GM23338 (cell line): ENCODE results near the gene NCKAP5. TPM values are rescaled to one million over a fixed set of nuclear protein-coding genes. Genes with fewer than 3 reads are reported as not detected.

Experiments used
- ATAC-seq: fragments of 200-7000 bp; cut with Tn5 transposase; 3 replicates; pipeline ENCODE4 v1.9.1; 2020
- DNase-seq: peaks from one replicate; pipeline ENCODE4 v3.0.0-alpha.2; 2015; ENCODE audit warnings: low spot score
- H2AFZ ChIP-seq: fragments of 200-600 bp; sonication (generic); 2 replicates; pipeline ENCODE4 v1.8.0; 2016; ENCODE audit warnings: antibody characterized with exemption, mild to moderate bottlenecking, moderate library complexity
- H3F3A ChIP-seq: fragments of 200-600 bp; sonication (generic); replicated peaks from 2 replicates; pipeline ENCODE4 v1.8.0; 2017; ENCODE audit warnings: antibody characterized with exemption, mixed run types, low read depth
- H3K27ac ChIP-seq: fragments of 200-600 bp; sonication (generic); 2 replicates; pipeline ENCODE4 v1.6.1; 2016; ENCODE audit warnings: low read depth
- H3K27me3 ChIP-seq: fragments of 200-600 bp; sonication (generic); 2 replicates; pipeline ENCODE4 v1.8.0; 2016; ENCODE audit warnings: mild to moderate bottlenecking, mixed run types, moderate library complexity; ENCODE audit not compliant: insufficient read depth
- H3K36me3 ChIP-seq: fragments of 200-600 bp; sonication (generic); 2 replicates; pipeline ENCODE4 v1.8.0; 2016; ENCODE audit warnings: mild to moderate bottlenecking; ENCODE audit not compliant: insufficient read depth
- H3K4me1 ChIP-seq: fragments of 200-600 bp; sonication (generic); 2 replicates; pipeline ENCODE4 v1.8.0; 2016; ENCODE audit warnings: mild to moderate bottlenecking, moderate library complexity; ENCODE audit not compliant: insufficient read depth
- H3K4me2 ChIP-seq: fragments of 200-600 bp; sonication (generic); 2 replicates; pipeline ENCODE4 v1.7.1; 2017; ENCODE audit warnings: mixed run types
- H3K4me3 ChIP-seq: fragments of 200-600 bp; sonication (generic); 2 replicates; pipeline ENCODE4 v1.6.1; 2016; ENCODE audit warnings: mixed run types
- H3K79me2 ChIP-seq: fragments of 200-600 bp; sonication (generic); replicated peaks from 2 replicates; pipeline ENCODE4 v1.8.0; 2017; ENCODE audit warnings: mild to moderate bottlenecking; ENCODE audit not compliant: insufficient read depth
- H3K9me2 ChIP-seq: fragments of 200-600 bp; sonication (generic); 2 replicates; pipeline ENCODE4 v1.8.0; 2017; ENCODE audit not compliant: insufficient read depth
- H4K20me1 ChIP-seq: fragments of 200-600 bp; sonication (generic); replicated peaks from 2 replicates; pipeline ENCODE4 v1.8.0; 2017; ENCODE audit warnings: mild to moderate bottlenecking; ENCODE audit not compliant: insufficient read depth
- H3K27ac Mint-ChIP-seq: 2 replicates; pipeline ENCODE4 v1.8.0; 2020; ENCODE audit warnings: inconsistent platforms, mild to moderate bottlenecking, moderate library complexity, mixed read lengths
- H3K27me3 Mint-ChIP-seq: 3 replicates; pipeline ENCODE4 v1.8.0; 2022; ENCODE audit warnings: low read depth, mild to moderate bottlenecking, moderate library complexity, mixed read lengths, inconsistent platforms; ENCODE audit not compliant: insufficient read depth, poor library complexity
- H3K36me3 Mint-ChIP-seq: 3 replicates; pipeline ENCODE4 v1.8.0; 2021; ENCODE audit warnings: low read depth, mild to moderate bottlenecking, inconsistent platforms, moderate library complexity, mixed read lengths
- H3K4me1 Mint-ChIP-seq: 3 replicates; pipeline ENCODE4 v1.8.0; 2020; ENCODE audit warnings: mild to moderate bottlenecking, inconsistent platforms, mixed read lengths
- H3K4me3 Mint-ChIP-seq: 3 replicates; pipeline ENCODE4 v1.8.0; 2021; ENCODE audit warnings: moderate library complexity, mild to moderate bottlenecking, inconsistent platforms, mixed read lengths
- H3K9me3 Mint-ChIP-seq: 3 replicates; pipeline ENCODE4 v1.8.0; 2020; ENCODE audit warnings: moderate library complexity, mild to moderate bottlenecking, inconsistent platforms, mixed read lengths
- CREB1 ChIP-seq: fragments of 250-450 bp; sonication (Bioruptor Pico); IDR thresholded peaks from 2 replicates; pipeline ENCODE4 v1.5.0; 2020; ENCODE audit warnings: low read depth, mild to moderate bottlenecking, moderate library complexity
- EZH2 ChIP-seq: fragments of 200-600 bp; sonication (generic); IDR thresholded peaks from one replicate; pipeline ENCODE4 v1.8.0; 2017; ENCODE audit warnings: antibody characterized with exemption, mild to moderate bottlenecking, low read depth; ENCODE audit not compliant: unreplicated experiment
- EZH2phosphoT487 ChIP-seq: fragments of 200-600 bp; sonication (generic); IDR thresholded peaks from one replicate; pipeline ENCODE4 v1.8.1; 2018; ENCODE audit warnings: antibody characterized with exemption; ENCODE audit not compliant: unreplicated experiment
- JUNB ChIP-seq: IDR thresholded peaks from one replicate; pipeline ENCODE4 v1.6.1; 2016; ENCODE audit warnings: antibody characterized with exemption; ENCODE audit not compliant: unreplicated experiment
- NANOG ChIP-seq: IDR thresholded peaks from 2 replicates; pipeline ENCODE4 v1.6.1; 2016; ENCODE audit warnings: antibody characterized with exemption, borderline replicate concordance
- POLR2AphosphoS5 ChIP-seq: IDR thresholded peaks from 2 replicates; pipeline ENCODE4 v1.6.1; 2016; ENCODE audit warnings: antibody characterized with exemption, low read depth
- STAT1 ChIP-seq: IDR thresholded peaks from one replicate; pipeline ENCODE4 v1.6.1; 2016; ENCODE audit warnings: antibody characterized with exemption; ENCODE audit not compliant: unreplicated experiment
- ZNF114 ChIP-seq: fragments of 250-450 bp; sonication (Bioruptor Pico); IDR thresholded peaks from 2 replicates; pipeline ENCODE4 v1.5.0; 2020; ENCODE audit warnings: mild to moderate bottlenecking, moderate library complexity
- ZNF331 ChIP-seq: fragments of 250-450 bp; sonication (Bioruptor Pico); IDR thresholded peaks from 2 replicates; pipeline ENCODE4 v1.5.0; 2020; ENCODE audit warnings: low read depth, mild to moderate bottlenecking, moderate library complexity
- polyA plus RNA-seq: library from polyadenylated mRNA; unstranded; fragments of >200 nt; fragmentation: Nextera tagmentation; extraction: Ambion mirVana; gene quantifications from 2 replicates; pipeline ENCODE4 v1.2.1, GENCODE V29; 2016
- total RNA-seq: library from RNA; depleted of rRNA; stranded (reverse); fragments of >200 nt; shearing (Covaris generic); gene quantifications from 2 replicates; pipeline ENCODE4 v1.2.3, GENCODE V29; 2014
- TF ChIP-seq, protein P1 (sequence below): IDR thresholded peaks from one replicate; pipeline ENCODE4 v1.6.1; 2018; ENCODE audit warnings: antibody characterized with exemption; ENCODE audit not compliant: unreplicated experiment
- TF ChIP-seq, protein P2 (sequence below): IDR thresholded peaks from 2 replicates; pipeline ENCODE4 v1.6.1; 2016; ENCODE audit warnings: antibody characterized with exemption
- TF ChIP-seq, protein P3 (sequence below): fragments of 250-450 bp; sonication (Bioruptor Pico); IDR thresholded peaks from 2 replicates; pipeline ENCODE4 v1.5.0; 2020; ENCODE audit warnings: mild to moderate bottlenecking, moderate library complexity
- TF ChIP-seq, protein P4 (sequence below), 2 experiments: fragments of 200-600 bp in 1 of 2; sonication (generic) in 1 of 2; conservative IDR thresholded peaks; 2 replicates each; pipeline versions ENCODE4 v1.5.1 to v1.6.1; 2016 to 2017; ENCODE audit warnings: antibody characterized with exemption in 2 of 2, low read depth in 2 of 2, mild to moderate bottlenecking in 2 of 2, moderate library complexity in 1 of 2

The NCKAP5 gene
- total and polyA plus RNA-seq, 2 experiments from 2014 or later: 0.34 to 0.73 TPM

DNA sequence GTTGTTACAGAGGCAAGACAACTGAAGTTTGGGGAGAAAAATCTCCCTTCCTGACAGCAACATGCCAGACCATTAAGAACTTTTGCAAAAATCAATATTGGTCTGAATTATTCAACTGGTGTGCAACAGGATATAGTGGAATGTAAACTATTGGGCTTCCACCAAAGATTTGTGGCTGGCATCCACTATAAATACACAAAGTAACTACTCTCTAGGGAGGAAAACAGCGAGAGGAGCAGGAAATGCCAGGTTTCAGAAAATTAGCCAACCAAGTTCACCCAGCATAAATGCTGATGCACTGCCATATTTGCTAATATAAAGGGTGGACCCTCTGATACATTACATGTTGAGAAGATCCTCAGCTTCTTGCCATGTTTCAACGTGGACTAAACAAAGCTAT is 630.6 kb downstream of the NCKAP5 start:
- H3K36me3 ChIP-seq: no peaks in the 10 kb centered on the region
- H2AFZ ChIP-seq: no peak overlapping the region
- H3K36me3 Mint-ChIP-seq: no peaks in the 10 kb centered on the region
- H3K9me2 ChIP-seq: no peaks in the 10 kb centered on the region; the same call in 1 of the 2 replicates
- H3K27me3 ChIP-seq: no peaks in the 10 kb centered on the region
- H3K27ac Mint-ChIP-seq: no peak overlapping the region
- no peaks in the 10 kb centered on the region for H3K9me3 Mint-ChIP-seq
- no peak overlapping the region for H3K4me3 Mint-ChIP-seq
- TF ChIP-seq EZH2phosphoT487 (no peak), POLR2AphosphoS5 (no peak), JUNB (no peak), ZNF331 (CRISPR knock-in tag) (no peak), STAT1 (no peak), CREB1 (CRISPR knock-in tag) (no peak), NANOG (no peak), EZH2 (no peak), ZNF114 (CRISPR knock-in tag) (no peak)
- TF ChIP-seq, protein P1, sequence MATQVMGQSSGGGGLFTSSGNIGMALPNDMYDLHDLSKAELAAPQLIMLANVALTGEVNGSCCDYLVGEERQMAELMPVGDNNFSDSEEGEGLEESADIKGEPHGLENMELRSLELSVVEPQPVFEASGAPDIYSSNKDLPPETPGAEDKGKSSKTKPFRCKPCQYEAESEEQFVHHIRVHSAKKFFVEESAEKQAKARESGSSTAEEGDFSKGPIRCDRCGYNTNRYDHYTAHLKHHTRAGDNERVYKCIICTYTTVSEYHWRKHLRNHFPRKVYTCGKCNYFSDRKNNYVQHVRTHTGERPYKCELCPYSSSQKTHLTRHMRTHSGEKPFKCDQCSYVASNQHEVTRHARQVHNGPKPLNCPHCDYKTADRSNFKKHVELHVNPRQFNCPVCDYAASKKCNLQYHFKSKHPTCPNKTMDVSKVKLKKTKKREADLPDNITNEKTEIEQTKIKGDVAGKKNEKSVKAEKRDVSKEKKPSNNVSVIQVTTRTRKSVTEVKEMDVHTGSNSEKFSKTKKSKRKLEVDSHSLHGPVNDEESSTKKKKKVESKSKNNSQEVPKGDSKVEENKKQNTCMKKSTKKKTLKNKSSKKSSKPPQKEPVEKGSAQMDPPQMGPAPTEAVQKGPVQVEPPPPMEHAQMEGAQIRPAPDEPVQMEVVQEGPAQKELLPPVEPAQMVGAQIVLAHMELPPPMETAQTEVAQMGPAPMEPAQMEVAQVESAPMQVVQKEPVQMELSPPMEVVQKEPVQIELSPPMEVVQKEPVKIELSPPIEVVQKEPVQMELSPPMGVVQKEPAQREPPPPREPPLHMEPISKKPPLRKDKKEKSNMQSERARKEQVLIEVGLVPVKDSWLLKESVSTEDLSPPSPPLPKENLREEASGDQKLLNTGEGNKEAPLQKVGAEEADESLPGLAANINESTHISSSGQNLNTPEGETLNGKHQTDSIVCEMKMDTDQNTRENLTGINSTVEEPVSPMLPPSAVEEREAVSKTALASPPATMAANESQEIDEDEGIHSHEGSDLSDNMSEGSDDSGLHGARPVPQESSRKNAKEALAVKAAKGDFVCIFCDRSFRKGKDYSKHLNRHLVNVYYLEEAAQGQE: no peak
- TF ChIP-seq, protein P2, sequence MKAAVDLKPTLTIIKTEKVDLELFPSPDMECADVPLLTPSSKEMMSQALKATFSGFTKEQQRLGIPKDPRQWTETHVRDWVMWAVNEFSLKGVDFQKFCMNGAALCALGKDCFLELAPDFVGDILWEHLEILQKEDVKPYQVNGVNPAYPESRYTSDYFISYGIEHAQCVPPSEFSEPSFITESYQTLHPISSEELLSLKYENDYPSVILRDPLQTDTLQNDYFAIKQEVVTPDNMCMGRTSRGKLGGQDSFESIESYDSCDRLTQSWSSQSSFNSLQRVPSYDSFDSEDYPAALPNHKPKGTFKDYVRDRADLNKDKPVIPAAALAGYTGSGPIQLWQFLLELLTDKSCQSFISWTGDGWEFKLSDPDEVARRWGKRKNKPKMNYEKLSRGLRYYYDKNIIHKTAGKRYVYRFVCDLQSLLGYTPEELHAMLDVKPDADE: no peak
- TF ChIP-seq, protein P3, sequence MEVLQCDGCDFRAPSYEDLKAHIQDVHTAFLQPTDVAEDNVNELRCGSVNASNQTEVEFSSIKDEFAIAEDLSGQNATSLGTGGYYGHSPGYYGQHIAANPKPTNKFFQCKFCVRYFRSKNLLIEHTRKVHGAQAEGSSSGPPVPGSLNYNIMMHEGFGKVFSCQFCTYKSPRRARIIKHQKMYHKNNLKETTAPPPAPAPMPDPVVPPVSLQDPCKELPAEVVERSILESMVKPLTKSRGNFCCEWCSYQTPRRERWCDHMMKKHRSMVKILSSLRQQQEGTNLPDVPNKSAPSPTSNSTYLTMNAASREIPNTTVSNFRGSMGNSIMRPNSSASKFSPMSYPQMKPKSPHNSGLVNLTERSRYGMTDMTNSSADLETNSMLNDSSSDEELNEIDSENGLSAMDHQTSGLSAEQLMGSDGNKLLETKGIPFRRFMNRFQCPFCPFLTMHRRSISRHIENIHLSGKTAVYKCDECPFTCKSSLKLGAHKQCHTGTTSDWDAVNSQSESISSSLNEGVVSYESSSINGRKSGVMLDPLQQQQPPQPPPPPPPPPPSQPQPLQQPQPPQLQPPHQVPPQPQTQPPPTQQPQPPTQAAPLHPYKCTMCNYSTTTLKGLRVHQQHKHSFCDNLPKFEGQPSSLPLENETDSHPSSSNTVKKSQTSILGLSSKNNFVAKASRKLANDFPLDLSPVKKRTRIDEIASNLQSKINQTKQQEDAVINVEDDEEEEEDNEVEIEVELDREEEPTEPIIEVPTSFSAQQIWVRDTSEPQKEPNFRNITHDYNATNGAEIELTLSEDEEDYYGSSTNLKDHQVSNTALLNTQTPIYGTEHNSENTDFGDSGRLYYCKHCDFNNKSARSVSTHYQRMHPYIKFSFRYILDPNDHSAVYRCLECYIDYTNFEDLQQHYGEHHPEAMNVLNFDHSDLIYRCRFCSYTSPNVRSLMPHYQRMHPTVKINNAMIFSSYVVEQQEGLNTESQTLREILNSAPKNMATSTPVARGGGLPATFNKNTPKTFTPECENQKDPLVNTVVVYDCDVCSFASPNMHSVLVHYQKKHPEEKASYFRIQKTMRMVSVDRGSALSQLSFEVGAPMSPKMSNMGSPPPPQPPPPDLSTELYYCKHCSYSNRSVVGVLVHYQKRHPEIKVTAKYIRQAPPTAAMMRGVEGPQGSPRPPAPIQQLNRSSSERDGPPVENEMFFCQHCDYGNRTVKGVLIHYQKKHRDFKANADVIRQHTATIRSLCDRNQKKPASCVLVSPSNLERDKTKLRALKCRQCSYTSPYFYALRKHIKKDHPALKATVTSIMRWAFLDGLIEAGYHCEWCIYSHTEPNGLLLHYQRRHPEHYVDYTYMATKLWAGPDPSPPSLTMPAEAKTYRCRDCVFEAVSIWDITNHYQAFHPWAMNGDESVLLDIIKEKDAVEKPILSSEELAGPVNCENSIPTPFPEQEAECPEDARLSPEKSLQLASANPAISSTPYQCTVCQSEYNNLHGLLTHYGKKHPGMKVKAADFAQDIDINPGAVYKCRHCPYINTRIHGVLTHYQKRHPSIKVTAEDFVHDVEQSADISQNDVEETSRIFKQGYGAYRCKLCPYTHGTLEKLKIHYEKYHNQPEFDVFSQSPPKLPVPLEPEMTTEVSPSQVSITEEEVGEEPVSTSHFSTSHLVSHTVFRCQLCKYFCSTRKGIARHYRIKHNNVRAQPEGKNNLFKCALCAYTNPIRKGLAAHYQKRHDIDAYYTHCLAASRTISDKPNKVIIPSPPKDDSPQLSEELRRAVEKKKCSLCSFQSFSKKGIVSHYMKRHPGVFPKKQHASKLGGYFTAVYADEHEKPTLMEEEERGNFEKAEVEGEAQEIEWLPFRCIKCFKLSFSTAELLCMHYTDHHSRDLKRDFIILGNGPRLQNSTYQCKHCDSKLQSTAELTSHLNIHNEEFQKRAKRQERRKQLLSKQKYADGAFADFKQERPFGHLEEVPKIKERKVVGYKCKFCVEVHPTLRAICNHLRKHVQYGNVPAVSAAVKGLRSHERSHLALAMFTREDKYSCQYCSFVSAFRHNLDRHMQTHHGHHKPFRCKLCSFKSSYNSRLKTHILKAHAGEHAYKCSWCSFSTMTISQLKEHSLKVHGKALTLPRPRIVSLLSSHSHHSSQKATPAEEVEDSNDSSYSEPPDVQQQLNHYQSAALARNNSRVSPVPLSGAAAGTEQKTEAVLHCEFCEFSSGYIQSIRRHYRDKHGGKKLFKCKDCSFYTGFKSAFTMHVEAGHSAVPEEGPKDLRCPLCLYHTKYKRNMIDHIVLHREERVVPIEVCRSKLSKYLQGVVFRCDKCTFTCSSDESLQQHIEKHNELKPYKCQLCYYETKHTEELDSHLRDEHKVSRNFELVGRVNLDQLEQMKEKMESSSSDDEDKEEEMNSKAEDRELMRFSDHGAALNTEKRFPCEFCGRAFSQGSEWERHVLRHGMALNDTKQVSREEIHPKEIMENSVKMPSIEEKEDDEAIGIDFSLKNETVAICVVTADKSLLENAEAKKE (CRISPR knock-in tag): no peak
- TF ChIP-seq, protein P4, sequence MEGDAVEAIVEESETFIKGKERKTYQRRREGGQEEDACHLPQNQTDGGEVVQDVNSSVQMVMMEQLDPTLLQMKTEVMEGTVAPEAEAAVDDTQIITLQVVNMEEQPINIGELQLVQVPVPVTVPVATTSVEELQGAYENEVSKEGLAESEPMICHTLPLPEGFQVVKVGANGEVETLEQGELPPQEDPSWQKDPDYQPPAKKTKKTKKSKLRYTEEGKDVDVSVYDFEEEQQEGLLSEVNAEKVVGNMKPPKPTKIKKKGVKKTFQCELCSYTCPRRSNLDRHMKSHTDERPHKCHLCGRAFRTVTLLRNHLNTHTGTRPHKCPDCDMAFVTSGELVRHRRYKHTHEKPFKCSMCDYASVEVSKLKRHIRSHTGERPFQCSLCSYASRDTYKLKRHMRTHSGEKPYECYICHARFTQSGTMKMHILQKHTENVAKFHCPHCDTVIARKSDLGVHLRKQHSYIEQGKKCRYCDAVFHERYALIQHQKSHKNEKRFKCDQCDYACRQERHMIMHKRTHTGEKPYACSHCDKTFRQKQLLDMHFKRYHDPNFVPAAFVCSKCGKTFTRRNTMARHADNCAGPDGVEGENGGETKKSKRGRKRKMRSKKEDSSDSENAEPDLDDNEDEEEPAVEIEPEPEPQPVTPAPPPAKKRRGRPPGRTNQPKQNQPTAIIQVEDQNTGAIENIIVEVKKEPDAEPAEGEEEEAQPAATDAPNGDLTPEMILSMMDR (conservative IDR thresholded peaks at IDR 0.05; ENCODE audit: low read depth in 2 of 2): no peak
- no peaks in the 10 kb centered on the region for H3K79me2 ChIP-seq
- H3K27ac ChIP-seq: no peak overlapping the region
- H3K4me3 ChIP-seq: no peak overlapping the region
- H3K4me1 ChIP-seq: no peaks in the 10 kb centered on the region
- H3K27me3 Mint-ChIP-seq: peaks cover 2% of the 10 kb centered on the region
- no peak for DNase-seq
- H3K4me1 Mint-ChIP-seq: no peaks in the 10 kb centered on the region
- no peaks in the 10 kb centered on the region for H4K20me1 ChIP-seq
- H3K4me2 ChIP-seq: no peak overlapping the region
- no peak for ATAC-seq
- H3F3A ChIP-seq: no peaks in the 10 kb centered on the region
